Measurements from ENCODE around the gene MAP3K2.

Gene MAP3K2

DNA sequence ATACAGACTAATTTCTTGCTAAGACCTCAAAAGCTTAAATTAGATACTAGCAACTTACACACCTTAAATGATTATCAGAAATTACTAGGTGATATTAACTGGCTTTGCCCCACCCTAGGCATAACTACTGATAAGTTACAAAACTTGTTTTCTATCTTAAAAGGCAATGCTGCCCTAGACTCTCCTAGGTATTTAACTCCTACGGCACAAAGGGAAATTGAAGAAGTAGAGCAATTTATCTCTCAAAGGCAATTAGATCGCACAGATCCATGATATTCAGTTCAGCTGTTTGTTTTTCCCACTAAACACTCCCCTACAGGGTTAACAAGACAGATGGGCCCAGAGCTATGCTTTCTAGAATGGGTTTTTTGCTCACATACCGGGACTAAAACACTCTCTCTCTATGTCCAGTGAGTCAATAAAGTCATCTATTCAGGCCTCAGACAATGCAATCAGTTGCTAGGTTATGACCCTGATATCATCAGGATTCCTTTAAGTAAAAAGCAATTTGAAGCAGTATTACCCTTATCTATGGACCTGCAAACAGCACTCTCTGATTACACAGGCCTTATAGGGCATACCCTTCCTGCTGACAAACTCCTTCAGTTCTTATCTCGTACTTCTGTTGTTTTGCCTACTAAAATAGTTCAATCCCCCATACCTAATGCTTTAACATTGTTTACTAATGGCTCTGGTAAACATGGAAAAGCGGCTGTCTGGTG, 14.3 kb downstream of the MAP3K2 start:
- H3K27me3 ChIP-seq (replicated peaks; ENCODE audit: control insufficient read depth, insufficient read depth, low read length) = no peaks in the 10 kb centered on the region
- H3K4me3 ChIP-seq (replicated peaks; ENCODE audit: low read depth, low read length) = no peak overlapping the region
- no peak for DNase-seq (ENCODE audit: extremely low read depth, insufficient read length)
- TF ChIP-seq, protein P1, sequence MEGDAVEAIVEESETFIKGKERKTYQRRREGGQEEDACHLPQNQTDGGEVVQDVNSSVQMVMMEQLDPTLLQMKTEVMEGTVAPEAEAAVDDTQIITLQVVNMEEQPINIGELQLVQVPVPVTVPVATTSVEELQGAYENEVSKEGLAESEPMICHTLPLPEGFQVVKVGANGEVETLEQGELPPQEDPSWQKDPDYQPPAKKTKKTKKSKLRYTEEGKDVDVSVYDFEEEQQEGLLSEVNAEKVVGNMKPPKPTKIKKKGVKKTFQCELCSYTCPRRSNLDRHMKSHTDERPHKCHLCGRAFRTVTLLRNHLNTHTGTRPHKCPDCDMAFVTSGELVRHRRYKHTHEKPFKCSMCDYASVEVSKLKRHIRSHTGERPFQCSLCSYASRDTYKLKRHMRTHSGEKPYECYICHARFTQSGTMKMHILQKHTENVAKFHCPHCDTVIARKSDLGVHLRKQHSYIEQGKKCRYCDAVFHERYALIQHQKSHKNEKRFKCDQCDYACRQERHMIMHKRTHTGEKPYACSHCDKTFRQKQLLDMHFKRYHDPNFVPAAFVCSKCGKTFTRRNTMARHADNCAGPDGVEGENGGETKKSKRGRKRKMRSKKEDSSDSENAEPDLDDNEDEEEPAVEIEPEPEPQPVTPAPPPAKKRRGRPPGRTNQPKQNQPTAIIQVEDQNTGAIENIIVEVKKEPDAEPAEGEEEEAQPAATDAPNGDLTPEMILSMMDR (IDR thresholded peaks at IDR 0.05; ENCODE audit: insufficient read depth, low read length, poor library complexity, severe bottlenecking) = no peak
- H3K36me3 ChIP-seq (ENCODE audit: control insufficient read depth, insufficient read depth, low read length) = no peaks in the 10 kb centered on the region; the same call in 1 of the 2 replicates

DNA sequence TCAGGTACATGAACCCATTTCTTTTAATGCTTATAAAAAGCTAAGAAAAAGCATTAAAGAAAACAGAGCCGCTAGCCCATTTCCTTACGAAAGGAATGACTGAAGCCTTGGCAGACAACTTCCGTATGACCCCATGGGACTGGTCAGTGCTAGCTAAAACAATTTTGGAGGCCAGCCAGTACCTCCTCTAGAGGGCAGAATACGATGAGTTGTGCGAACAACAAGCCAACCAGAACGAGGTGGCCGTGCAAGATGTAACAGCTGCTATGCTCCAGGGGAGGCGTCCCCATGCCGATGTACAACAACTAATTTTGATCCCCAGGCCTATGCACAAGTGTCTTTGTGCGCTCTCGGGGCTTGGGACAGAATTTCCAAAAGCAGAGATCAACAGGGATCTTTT, 16.7 kb downstream of the MAP3K2 start:
- TF ChIP-seq, protein P1 (IDR thresholded peaks at IDR 0.05; ENCODE audit: insufficient read depth, low read length, poor library complexity, severe bottlenecking) = no peak
- H3K4me3 ChIP-seq (replicated peaks; ENCODE audit: low read depth, low read length) = no peak overlapping the region
- H3K27me3 ChIP-seq (replicated peaks; ENCODE audit: control insufficient read depth, insufficient read depth, low read length) = no peaks in the 10 kb centered on the region
- DNase-seq (ENCODE audit: extremely low read depth, insufficient read length) = no peak
- H3K36me3 ChIP-seq (ENCODE audit: control insufficient read depth, insufficient read depth, low read length) = no peaks in the 10 kb centered on the region; the same call in 1 of the 2 replicates

DNA sequence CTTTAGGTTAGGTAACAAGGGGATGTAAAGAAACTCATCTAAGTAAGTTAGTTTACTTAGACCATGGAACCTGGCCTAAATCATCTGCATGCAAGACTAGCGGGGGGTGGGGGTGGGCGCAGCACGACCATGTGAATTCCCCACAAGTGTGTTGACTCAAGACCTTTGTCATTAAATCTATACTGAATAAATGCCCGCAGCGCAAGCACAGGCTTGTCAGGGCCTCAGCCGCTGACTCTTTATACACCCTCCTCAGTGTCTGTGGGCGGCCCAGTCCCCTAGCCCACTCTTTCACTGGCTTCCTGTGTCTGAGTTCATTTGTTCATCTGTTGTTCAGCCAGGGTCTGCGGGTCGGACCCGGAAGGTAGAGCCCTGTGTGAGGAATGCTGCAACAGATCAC, 17.8 kb downstream of the MAP3K2 start:
- Histone ChIP-seq H3K36me3 (ENCODE audit: control insufficient read depth, insufficient read depth, low read length) (no peaks in the 10 kb centered on the region; the same call in 1 of the 2 replicates), H3K27me3 (replicated peaks; ENCODE audit: control insufficient read depth, insufficient read depth, low read length) (no peaks in the 10 kb centered on the region), H3K4me3 (replicated peaks; ENCODE audit: low read depth, low read length) (no peak overlapping the region)
- TF ChIP-seq, protein P1 (IDR thresholded peaks at IDR 0.05; ENCODE audit: insufficient read depth, low read length, poor library complexity, severe bottlenecking) = no peak
- DNase-seq (ENCODE audit: extremely low read depth, insufficient read length) = no peak

DNA sequence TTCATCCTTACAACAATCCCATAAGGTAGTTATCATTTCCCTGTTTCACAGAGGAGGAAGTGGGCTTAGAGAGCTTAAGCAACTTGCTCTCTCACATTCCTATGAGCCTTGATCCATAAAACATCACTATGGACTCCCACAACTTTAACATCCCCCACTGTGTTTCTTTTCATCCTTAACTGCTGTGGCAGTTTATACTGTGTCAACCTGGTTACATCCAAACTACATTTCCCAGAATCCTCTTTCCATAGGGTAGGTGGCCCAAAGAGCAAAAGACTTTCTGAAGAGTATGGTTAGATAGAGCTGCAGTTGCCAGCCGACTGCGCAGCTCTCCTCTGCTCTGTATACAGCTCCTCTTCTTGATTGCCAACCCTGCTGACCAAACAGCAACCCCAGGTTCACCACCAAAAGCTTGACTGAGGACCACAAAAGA, 22.5 kb downstream of the MAP3K2 start:
- Histone ChIP-seq H3K27me3 (replicated peaks; ENCODE audit: control insufficient read depth, insufficient read depth, low read length) (no peaks in the 10 kb centered on the region), H3K36me3 (ENCODE audit: control insufficient read depth, insufficient read depth, low read length) (no peaks in the 10 kb centered on the region; the same call in 1 of the 2 replicates), H3K4me3 (replicated peaks; ENCODE audit: low read depth, low read length) (no peak overlapping the region)
- TF ChIP-seq, protein P1 (IDR thresholded peaks at IDR 0.05; ENCODE audit: insufficient read depth, low read length, poor library complexity, severe bottlenecking) = no peak
- DNase-seq (ENCODE audit: extremely low read depth, insufficient read length) = no peak

DNA sequence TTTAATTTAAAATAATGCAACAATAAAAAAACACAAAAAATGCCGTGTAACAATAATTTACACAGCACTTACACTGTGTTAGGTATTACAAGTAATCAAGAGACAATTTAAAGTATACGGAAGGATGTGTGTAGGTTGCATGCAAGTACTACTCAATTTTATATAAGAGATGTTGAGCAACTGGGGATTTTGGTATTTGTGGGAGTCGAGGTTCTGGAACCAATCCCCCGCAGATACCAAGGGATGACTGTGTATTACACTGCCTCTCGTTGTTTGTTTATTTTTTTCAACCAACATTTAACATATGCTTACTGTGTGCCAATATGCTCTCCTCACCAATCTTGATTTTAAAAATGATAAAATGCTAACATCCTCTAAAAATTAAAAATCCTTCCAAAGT, 24.8 kb downstream of the MAP3K2 start:
- TF ChIP-seq, protein P1 (IDR thresholded peaks at IDR 0.05; ENCODE audit: insufficient read depth, low read length, poor library complexity, severe bottlenecking) = no peak
- Histone ChIP-seq H3K4me3 (replicated peaks; ENCODE audit: low read depth, low read length) (no peak overlapping the region), H3K36me3 (ENCODE audit: control insufficient read depth, insufficient read depth, low read length) (no peaks in the 10 kb centered on the region), H3K27me3 (replicated peaks; ENCODE audit: control insufficient read depth, insufficient read depth, low read length) (no peaks in the 10 kb centered on the region)
- no peak for DNase-seq (ENCODE audit: extremely low read depth, insufficient read length)

Measured in GM06990 (cell line).